ENCODE results near the gene TVP23C.
"Not testable (repeated sequence)": the region's sequence is repeated elsewhere in the genome, so short reads cannot be mapped to it uniquely, and the experiment has no call there.

TVP23C gene

DNA sequence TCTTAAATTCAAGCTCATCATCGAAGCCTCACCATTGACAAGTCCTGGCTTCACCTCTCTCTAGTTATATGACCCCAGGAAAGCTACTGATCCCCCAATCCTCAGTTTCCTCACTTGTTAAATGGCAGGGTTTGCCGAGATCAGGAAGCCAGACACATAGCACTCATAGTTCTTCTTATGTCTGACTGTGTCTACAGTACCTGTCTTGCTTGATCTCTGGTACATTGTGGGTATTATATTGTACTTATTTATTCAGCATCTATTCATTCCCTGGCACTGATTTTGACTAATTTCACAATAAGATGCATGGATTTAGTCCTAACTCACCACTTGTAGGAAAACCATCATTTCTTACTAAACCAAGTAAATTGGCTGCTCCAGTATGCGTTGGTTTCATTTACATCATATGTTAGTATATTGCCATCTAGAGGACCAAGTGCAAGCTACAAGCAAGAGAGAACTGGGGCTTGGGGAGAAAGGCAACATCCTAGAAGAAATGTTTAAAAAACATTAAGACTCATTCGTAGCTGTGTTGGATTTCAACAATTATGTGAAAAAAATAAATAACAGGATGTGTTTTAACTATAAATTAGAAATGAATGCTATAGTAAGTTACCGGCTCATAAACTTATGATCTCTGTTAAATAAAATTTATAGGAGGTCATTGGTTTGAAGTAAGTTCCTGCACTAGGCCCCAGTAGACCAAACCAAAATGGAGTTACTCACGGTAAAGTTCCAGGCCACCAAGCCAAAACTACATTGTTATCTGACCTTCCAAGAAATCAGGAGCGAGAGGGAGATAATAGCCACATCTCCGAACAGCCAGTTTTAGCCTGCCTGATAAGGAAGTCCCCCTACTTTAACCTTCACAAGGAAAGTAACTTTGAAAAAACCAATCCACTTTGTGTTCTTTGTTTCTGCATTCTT, 36.7 kb downstream of the TVP23C start:
- DNase-seq, result peak; percentile 76

DNA sequence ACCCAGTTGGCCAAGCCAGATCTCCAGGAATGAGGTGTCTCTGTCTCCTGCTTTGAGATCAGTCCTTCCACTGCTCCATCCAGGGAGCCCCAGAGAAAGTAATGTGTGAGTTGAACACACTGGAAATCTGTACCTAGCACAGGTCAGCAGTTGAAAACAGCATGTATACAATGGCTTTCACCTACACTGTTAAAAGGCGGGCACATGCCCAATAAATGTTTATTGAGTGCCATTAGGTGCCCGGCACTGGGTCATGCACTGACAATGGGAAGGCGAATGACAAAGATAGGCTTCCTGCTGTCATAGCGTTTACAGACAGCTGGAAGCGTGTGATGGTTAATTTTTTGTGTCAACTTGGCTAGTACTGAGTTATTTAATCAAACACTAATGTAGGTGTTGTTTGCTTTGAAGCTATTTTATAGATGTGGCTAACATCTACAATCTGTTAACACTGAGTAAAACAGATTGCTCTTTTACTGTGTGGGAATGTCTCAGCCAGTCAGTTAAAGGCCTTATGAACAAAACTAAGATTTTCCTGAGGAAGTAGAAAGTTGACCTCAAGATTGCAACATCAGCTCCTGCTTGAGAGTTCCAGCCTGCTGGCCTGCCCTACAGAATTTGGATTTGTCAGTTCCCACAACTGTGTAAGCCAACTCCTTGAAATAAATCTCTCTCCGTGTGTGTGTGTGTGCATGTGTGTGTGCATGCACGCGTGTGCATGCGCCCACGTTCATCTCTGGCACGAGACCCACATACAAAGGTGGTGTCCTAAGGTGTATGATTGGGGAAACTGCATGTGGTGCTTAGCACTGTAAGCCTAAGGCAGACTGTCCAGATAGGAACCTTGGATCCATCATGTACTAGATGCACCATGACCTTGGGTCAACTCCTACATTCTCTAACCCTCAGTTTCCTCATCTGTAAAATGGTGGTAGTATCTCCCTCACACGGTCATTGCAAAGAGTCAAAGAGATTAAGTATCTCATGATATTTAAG, 38.0 kb downstream of the TVP23C start:
- not testable (repeated sequence) for DNase-seq

DNA sequence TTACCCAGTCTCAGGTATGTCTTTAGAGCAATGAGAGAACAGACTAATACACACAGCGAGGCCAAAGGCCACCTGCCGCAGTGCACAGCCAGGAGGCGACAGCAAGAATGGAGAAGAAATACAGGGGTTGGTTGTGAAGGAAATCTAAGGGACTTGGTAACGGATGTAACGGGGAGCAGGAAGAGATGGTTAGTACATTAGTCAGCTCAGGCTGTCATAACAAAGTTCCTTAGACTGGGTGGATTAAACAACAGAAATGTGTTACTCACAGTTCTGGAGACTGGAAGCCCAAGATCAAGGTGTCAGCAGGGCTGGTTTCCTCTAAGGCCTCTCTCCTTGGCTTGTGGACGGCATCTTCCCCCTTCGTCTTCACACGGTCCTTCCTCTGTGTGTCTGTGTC, 47.1 kb downstream of the TVP23C start:
- DNase-seq, result no peak

DNA sequence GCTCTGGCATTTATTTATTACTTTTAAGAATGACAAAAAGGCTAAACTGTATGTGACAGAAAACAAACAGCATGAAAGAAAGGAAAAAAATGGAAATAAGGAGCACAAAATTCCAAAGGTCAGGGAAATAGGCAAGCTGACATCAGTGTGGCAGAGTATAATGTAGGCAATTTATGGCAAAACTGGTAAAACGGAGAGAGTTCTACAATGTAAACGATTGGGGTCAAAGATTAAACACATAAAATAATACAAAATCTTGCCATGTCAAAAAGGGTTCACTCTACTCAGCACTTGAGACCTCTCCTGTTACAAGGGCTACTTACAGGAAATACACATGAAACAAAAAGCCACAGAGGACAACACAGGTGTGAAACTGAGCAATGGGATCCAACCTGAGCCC, 48.8 kb downstream of the TVP23C start:
- DNase-seq, result no peak

GRCh38 chr17:15513856-15514459, 49.3 kb downstream of the TVP23C start:
- no peak for DNase-seq

DNA sequence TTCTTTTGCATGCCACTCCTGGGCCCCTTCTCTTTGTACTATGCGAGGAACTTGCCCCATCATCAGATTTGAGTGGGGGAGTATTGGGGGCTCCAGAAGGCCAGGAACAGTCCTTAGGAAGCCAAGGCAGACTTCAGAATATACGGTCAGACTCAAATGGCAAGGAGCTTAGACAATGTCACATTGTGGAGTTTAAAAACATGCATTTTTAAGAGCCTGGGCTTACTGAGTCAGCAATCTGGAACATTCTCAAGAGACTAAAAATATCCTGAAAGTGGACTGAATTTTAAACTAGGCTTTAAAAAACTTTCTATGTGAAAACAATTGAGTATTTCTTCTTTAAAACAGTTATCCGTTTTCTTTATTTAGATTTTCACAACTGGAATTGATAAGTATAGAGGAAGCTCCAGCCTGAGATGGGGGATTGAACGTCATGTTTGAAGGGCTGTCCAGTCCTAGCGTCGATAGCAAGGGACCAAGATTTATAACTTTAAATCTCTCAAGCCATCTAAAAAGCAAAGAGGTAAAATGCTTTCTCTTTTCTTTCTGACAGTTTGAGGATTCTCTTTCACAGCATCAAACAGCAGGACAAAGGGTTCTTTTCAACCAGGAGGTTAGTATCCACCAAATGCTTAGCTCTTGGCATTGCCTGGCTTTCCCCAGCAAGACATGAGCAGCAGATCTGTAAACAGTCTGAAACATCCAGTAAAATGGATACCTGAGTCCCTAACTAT, 50.1 kb downstream of the TVP23C start:
- no peak for DNase-seq

- DNase-seq, result no peak
Observed at GRCh38 chr17:15512071-15512709, 51.1 kb downstream of the TVP23C start.

DNA sequence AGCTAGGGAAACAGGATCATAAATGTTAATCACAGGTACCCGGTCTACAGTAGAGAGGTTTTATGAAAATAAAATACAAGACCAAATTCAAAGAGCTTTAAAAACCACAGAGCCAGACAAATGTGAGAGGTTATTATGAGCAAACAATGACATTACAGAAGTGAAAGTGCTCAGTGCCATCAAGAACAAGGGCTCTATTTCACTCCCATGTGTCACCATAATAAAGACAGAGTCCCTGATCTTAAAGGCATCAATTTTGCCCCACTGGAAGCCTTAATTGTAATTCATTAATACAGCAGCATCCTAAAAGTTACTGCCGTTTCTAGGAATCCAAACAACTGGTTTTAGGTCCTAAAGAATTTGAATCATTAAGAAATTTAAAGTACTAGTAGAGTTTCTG, 52.1 kb downstream of the TVP23C start:
- DNase-seq, result no peak

GRCh38 chr17:15510361-15510760, 52.9 kb downstream of the TVP23C start:
- no peak for DNase-seq

DNA sequence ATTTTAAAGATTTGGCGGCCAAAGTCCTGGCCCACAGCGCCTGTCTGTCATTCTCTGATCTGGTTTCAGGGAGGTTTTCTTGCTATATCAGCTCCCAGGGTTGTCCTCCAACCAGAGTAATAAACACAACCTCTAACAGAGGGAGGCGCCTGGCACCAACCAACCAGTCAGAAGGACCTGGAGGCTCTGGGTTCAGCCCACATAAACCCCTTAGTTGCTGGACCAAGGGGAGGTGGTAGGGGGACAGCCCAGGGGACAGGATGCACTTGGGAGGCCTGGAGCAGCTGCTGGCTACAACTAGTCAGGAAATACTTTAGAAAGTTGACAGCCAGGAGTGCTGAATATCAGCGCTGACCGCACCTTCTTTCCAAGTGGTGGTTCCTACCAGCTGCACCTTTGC, 54.2 kb downstream of the TVP23C start:
- no peak for DNase-seq

GRCh38 chr17:15508466-15508865, 54.8 kb downstream of the TVP23C start:
- DNase-seq, result no peak

GRCh38 chr17:15507896-15508295, 55.4 kb downstream of the TVP23C start:
- no peak for DNase-seq

DNA sequence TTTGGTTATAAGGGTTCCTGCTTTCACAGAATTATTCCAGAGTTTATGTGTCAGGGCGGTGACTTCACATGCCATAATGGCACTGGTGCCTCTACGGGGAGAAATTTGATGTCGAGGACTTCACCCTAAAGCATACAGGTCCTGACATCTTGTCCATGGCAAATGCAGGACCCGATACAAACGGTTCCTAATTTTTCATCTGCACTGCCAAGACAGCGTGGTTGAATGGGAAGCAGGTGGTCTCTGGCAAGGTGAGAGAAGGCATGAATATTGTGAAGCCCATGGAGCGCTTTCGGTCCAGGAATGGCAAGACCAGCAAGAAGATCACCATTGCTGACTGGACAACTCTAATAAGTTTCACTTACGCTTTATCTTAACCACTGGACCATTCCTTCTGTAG, 56.3 kb downstream of the TVP23C start:
- DNase-seq, result no peak

DNA sequence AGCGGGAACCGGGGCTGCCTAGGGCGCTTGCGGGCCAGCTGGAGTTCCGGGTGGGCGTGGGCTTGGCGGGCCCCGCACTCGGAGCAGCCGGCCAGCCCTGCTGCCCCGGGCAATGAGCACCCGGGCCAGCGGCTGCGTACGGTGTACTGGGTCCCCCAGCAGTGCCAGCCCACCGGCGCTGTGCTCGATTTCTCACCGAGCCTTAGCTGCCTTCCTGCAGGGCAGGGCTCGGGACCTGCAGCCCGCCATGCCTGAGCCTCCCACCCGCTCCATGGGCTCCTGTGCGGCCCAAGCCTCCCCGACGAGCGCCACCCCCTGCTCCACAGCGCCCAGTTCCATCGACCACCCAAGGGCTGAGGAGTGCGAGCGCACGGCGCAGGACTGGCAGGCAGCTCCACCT, 57.6 kb downstream of the TVP23C start:
- not testable (repeated sequence) for DNase-seq

- DNase-seq, result no peak
Observed at GRCh38 chr17:15503731-15504130, 59.6 kb downstream of the TVP23C start.

DNA sequence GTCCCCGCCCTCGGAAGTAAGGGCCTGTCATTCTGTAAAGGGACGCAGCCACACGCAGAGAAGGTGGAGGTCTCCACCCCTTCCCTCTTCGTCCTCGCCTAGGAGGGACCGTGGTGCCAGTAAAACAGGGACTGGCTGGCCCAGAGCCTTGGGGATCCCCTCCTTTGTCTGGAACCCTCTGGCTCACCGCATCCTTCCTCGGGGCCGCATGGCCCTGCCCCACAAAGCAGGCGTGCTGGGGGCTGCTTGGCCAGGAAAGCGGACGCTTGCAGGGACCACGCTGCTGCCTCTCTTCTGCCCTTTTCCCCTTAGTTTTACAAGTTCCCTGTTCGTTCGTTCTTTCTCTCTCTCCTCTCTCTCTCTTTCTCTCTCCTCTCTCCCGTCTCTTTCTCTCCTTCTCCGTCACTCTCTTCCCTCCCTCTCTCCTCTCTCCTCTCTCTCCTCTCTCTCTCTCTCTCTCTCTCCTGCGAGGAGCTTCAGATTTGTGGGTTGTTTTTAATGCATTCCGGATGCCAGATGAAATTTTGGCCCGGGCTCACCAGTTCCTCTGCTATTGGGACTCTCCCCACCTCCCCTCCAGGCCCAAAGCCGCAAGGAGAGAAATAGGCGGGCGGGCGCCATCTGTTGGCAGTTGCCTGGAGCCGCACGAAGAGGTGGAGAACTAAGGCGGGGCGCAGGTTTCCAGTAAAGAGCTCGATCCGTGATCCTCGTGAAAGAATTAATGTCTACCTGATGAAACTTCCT, 60.7 kb downstream of the TVP23C start:
- DNase-seq, result peak; percentile 91

DNA sequence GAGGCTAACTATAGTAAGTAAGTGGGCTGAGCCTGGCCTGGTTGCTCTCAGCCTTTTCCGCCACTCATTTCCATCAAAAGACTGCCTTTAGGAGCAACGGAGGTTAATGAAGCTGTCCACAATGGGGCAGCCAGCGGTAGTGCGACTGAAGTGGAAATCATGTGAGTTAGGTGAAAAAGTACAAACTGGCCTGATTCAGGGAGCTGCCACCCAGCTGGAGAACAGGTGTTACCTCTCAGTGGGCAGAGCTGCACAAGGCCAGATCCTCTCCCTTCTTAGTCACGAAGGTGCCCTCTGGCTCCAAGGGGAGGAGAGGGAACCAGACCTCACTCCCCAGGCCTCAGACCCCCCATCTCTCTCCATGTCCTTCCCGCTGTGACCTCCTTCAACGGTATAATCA, 61.5 kb downstream of the TVP23C start:
- DNase-seq, result no peak

GRCh38 chr17:15501282-15501681, 62.0 kb downstream of the TVP23C start:
- no peak for DNase-seq

GRCh38 chr17:15498107-15498506, 65.2 kb downstream of the TVP23C start:
- peak; percentile 68 for DNase-seq

DNA sequence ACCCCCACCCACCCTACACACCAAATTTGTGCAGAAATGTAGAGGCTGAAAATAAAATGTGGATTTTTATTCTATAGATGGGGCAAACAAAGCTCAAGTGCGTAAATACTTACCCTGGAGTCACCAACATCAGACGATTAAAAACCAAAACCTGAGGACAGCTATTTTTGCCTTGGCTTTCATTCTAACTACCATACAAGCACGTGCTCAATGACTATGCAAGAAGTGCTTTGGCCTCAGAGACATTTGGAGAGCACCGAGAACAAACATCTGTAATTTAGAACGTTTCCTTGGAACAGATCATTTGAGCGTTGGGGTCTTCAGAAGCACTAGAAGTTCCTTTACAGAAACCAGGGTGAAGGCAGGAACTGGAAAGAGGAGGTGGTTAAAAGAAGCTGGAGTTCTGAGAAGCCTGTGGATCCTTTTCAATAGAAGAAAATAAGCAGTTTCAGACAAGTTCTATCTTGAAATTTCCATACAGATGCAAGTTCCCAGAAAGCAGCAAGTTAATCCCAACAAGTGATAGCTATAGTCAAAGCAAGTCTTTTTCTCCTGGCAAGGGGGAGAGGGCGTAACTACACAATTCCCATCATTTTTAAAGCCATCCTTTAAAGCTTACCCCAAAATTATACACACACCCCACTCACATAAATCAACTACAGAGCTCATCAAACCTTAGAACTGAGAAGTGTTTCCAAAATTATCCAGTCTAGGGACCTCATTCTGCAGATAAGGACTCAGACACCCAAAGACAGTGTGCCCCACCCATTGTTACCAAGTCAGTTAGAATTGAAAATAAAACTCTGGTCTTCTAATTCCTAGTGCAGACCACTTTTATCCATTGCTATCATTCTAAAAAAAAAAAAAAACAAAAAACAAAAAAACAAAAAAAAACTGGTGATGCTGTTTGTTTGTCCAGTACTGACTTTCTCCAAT, 66.3 kb downstream of the TVP23C start:
- DNase-seq, result peak; percentile 75
